ENCODE measurements around the gene TMEM238L. TPM values are rescaled to one million over a fixed set of nuclear protein-coding genes. Genes with fewer than 3 reads are reported as not detected.

TMEM238L gene
- total and polyA plus RNA-seq, 2 of the 8 experiments (the other 6 are each of a cell fraction or from before 2014, with no cell fraction given) = not detected

- no peak overlapping the region for H2BK120ac ChIP-seq (replicated peaks; ENCODE audit: low read depth, low read length)
- no peak overlapping the region for H3K23ac ChIP-seq (ENCODE audit: insufficient read length)
- H2BK20ac ChIP-seq (ENCODE audit: low read length) = peak overlapping the region; percentile 16
- peak overlapping the region; percentile 11 for H3K56ac ChIP-seq (replicated peaks; ENCODE audit: insufficient read length, low read depth, low read length)
- H2AFZ ChIP-seq (ENCODE audit: low read length) = peak overlapping the region; percentile 85; the same call in 1 of the 2 replicates
- H3K79me1 ChIP-seq (ENCODE audit: low read depth, low read length) = no peaks in the 10 kb centered on the region
- peak overlapping the region; percentile 41; the same call in 1 of the 2 replicates for H3K18ac ChIP-seq (ENCODE audit: extremely low read depth, low read length)
- H4K20me1 ChIP-seq (replicated peaks in 1 of 2; ENCODE audit: control insufficient read depth in 1 of 2, insufficient read depth in 2 of 2, low read length in 2 of 2) = no peaks in the 10 kb centered on the region
- H2BK15ac ChIP-seq (ENCODE audit: low read length) = peak overlapping the region; percentile 24; the same call in 1 of the 2 replicates
- WGBS, 2 experiments (ENCODE audit: extremely low coverage in 1 of 2, insufficient coverage in 1 of 2, insufficient read length in 1 of 2, insufficient replicate concordance in 2 of 2, low coverage in 1 of 2, low lambda C conversion rate in 2 of 2, missing lambda C conversion rate in 1 of 2) = 85% methylated on average over 6 of the region's 8 CpGs; no CpG with 5 or more reads in 1 of the 2 experiments
- peak overlapping the region; percentile 27; the same call in 1 of the 2 replicates for H2BK5ac ChIP-seq (ENCODE audit: low read depth, low read length)
- H2BK12ac ChIP-seq (ENCODE audit: low read depth, low read length) = peak overlapping the region; percentile 35; the same call in 1 of the 2 replicates
- no peak overlapping the region; the same call in 1 of the 2 replicates for H2AK5ac ChIP-seq (ENCODE audit: low read depth, low read length)
- H4K8ac ChIP-seq (ENCODE audit: extremely low read depth, insufficient read depth, low read length) = no peak overlapping the region
- H3K4me2 ChIP-seq (ENCODE audit: insufficient read depth in 1 of 2, low read depth in 2 of 2, low read length in 2 of 2) = no peak overlapping the region
- CTCF ChIA-PET (ENCODE audit: partially characterized antibody) = interaction anchor here (0.6 to 1.7 kb wide), 4 partner anchors 19 to 1327 kb away, joined by 3 to 6 read pairs (median 4); no protein-coding TSS in a partner anchor
- H3K27me3 ChIP-seq (replicated peaks in 1 of 4; ENCODE audit: control insufficient read depth in 3 of 4, extremely low read depth in 1 of 4, insufficient read depth in 3 of 4, low read length in 3 of 4) = no peaks in the 10 kb centered on the region; a peak in 1 of 7 replicates
- peak overlapping the region; percentile 58 for H4K5ac ChIP-seq (ENCODE audit: insufficient read length, low read depth, low read length)
- no peak overlapping the region for H3K4me3 ChIP-seq (ENCODE audit: extremely low read depth in 1 of 4, insufficient read depth in 2 of 4, low read depth in 3 of 4, low read length in 4 of 4)
- peaks cover 4 to 11% (median 5%) of the 10 kb centered on the region in 4 experiments; a peak in 4 of 7 replicates for H3K4me1 ChIP-seq (replicated peaks in 1 of 4; ENCODE audit: control insufficient read depth in 3 of 4, insufficient read depth in 4 of 4, low read length in 3 of 4)
- DNase-seq (ENCODE audit: low read depth in 1 of 2, low spot score in 2 of 2) (no peak), FAIRE-seq (no peak)
- H3K36me3 ChIP-seq (ENCODE audit: control insufficient read depth in 2 of 4, insufficient read depth in 4 of 4, low read length in 3 of 4) = no peaks in the 10 kb centered on the region
- POLR2A ChIA-PET (ENCODE audit: partially characterized antibody) = interaction anchor here (1.2 to 2.9 kb wide), 5 partner anchors 9 to 53 kb away, joined by 3 to 10 read pairs (median 5); no protein-coding TSS in a partner anchor
- H4K91ac ChIP-seq (replicated peaks; ENCODE audit: insufficient read length, low read length) = peak overlapping the region; percentile 68
- no peaks in the 10 kb centered on the region for H3K9me3 ChIP-seq (ENCODE audit: insufficient read depth in 2 of 2, low read depth in 1 of 2, low read length in 1 of 2)
- no peaks in the 10 kb centered on the region for H3K79me2 ChIP-seq (ENCODE audit: control insufficient read depth in 1 of 2, insufficient read depth in 2 of 2, low read length in 2 of 2)
- H3K23me2 ChIP-seq (ENCODE audit: low read depth, low read length) = no peaks in the 10 kb centered on the region
- H3K4ac ChIP-seq (replicated peaks; ENCODE audit: insufficient read length, low read depth, low read length) = peak overlapping the region; percentile 48
- no peak overlapping the region for H3K27ac ChIP-seq (ENCODE audit: low read depth, low read length)
- H3K14ac ChIP-seq (ENCODE audit: insufficient read length) = no peak overlapping the region
- H3K9ac ChIP-seq (replicated peaks in 1 of 4; ENCODE audit: extremely low read depth in 1 of 4, low read depth in 3 of 4, low read length in 3 of 4) = no peak overlapping the region; a peak in 1 of 7 replicates
- TF ChIP-seq TEAD4 (IDR thresholded peaks at IDR 0.05; ENCODE audit: low read depth, low read length) = no peak
- no peak for TF ChIP-seq EZH2 (IDR thresholded peaks at IDR 0.05; ENCODE audit: low read depth, low read length, severe bottlenecking)
These were observed 11.7 kb downstream of the TMEM238L start for GRCh38 chr17:10792151-10792550.
